Endothelial cell of hepatic sinusoid (primary cell): ENCODE data around the gene ACOT9.
"Not testable (repeated sequence)": the region's sequence is repeated elsewhere in the genome, so short reads cannot be mapped to it uniquely, and the experiment has no call there.

Source experiments
- in situ Hi-C: cut with HindIII; loops from 2 replicates; pipeline ENCODE4 v1.10.0; 2017; ENCODE audit warnings: low sequenced_read_pairs

ACOT9 gene

DNA sequence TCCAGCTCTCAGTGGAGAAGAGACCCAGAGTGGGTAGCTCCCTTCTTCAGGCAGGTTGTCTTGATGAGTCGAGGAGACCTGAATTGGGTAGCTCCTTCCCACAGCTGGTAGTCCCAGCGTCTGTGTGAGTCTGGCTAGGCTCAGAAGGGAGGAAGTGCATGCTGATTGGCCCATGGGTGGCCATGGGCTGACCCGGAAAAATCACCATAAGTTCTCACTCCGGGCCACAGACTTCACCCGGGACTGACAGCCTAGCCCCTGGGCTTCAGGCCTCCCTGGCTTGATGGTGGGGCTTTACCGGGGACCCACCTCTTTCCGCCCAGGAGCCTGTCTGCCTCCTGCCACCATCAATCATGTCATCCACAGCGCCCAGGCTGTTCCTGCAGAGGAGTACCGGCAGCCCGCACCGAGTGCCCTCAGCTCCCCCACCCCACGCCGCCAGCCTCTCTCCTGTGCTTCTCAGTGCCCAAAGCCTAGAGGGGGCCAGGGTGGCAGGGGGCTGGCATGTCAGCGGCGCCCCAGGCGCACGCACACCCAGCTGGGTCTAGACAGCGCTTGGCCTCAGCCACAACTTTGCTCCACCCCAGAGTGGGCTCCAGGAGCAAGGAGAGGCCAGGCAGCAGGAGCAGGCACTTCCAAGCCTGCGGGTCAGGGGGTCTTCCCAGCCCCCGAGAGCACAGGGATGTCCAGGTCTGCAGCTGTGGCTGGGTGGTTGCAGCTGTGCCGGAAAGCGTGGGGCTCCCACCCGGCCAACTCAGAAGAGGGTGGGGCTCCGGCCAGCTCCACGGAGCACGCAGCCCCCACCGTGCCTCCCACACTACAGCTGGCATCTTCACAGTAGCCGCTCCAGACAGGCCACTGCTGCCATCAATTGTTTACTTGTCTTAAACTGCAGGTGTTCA lies 23.8 kb upstream of the ACOT9 start:
- in situ Hi-C loops, result no loop called here

DNA sequence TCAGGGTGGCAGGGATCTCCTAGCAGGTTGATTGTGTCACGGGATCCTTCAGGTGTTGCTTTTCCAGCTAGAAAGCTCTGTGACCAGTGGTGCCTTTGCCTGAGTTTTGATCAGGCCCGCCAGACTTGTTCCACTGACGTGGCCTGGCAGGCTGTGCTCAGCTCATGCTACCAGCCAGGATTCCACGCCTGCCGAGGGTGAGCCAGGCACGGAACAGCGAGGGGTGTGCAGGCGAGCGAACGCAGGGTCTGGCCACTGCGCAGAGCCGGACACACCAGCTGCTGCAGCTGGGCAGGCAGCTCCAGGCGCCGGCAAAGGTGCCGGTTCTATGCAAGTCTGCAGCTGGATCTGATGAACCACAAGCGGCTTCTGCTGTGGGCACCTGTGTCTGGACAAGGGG lies 22.8 kb upstream of the ACOT9 start:
- in situ Hi-C loops, result no loop called here

DNA sequence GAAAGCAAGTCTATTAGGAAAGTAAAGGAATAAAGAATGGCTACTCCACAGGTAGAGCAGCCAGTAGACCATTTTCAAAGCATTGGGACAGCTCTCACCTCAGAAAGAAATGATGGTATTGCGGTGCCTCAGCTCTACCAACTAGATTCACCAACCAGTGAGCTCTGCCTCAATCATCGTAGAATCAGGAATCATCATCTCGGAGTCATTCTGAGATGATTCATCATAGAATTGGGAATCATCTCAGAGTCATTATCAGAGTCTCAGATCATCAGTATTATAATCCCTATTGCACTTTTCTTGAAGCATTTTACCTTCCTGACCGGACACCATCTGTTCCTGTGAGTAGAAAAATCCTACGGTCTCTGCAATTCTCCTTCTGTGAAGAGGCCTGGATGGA lies 22.4 kb upstream of the ACOT9 start:
- in situ Hi-C loops, result no loop called here

DNA sequence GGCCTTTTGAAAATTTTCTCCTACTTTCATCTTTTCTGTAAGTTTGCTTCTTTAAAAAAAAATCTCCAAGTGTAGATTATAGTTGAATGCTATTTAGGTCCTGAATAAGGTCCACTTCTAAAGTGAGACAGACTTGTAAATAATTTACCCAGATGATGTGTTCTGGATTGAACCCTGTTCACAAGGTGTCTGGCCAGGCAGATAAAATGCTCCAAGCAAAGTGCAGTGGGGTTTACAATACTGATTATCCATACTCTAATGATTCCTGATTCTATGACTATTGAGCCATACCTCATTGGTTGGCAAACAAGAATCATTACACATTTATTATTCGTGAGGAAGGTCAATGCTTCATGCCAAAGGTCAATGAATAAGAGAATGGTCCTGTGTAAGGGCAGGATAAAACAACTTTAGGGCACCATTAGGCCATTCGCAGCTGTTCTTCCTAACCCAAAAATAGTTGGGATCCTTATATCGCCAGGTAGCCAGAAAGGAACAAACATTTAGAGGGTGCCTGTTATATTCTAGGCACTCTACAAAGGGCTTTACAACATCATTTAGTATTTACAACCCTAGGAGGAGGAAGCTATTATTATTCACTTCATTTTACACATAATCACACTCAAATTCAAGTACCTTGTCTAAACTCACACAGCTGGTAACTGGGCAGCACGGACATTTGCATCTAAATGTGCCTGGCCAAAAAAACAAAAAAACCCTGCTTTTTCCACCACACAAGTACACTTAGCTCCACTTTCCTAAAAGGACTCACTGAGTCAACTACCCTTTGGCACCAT lies 21.3 kb upstream of the ACOT9 start:
- in situ Hi-C loops, result no loop called here

DNA sequence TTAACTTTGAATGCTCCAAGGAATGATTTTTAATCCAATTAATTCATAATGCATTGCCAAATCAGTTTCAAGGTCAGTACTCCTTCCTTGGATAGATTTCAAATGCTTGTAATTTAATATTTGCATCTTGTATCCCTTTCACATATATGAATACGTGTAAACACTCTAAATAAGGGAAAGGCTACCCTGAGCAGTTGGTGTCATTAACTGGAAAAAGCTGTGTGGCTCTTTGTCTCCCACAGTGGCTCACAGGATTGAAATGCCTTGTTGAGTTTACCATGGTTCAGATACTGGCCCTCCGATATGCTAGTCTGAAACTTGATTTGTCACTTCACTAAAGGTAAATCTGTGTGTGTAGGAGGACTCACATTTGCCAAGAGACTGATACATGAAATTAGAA lies 16.7 kb upstream of the ACOT9 start:
- in situ Hi-C loops, result no loop called here

DNA sequence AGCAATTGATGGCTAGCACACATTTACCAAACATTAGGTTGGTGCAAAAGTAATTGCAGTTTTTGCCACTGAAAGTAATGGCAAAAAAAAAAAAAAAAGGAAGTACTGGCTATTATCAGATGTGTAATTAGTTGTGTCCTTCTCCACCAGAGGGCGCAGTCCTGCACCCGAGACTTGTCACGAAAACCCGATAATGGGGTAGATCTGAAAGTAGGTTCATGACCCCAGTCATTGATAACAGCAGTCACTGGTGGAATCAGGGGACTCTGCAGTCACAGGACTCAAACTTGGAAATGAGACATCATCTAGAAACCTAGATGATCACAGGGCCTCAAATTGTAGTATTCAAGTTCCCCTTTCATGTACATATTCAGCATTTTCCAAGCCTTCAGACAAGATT lies 13.1 kb upstream of the ACOT9 start:
- in situ Hi-C loops, result no loop called here

DNA sequence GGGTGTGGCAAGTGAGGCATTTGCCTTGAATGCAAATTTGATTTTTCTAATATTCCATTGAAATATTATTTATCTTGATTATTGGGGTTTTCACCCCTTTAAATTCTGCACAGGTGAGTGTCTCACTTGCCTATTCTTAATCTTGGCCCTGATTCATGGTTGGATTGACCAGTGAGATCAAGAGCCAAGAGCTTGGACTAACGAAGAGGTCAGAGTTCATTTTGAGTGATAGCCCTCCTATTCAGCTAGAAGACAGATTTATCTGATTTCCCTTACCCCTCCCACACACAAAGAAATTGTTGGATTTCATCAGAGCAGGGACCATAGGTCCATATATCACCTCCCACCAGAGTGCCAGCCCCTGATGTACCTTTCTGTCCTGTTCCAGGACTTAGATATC lies 11.6 kb upstream of the ACOT9 start:
- in situ Hi-C loops, result no loop called here

DNA sequence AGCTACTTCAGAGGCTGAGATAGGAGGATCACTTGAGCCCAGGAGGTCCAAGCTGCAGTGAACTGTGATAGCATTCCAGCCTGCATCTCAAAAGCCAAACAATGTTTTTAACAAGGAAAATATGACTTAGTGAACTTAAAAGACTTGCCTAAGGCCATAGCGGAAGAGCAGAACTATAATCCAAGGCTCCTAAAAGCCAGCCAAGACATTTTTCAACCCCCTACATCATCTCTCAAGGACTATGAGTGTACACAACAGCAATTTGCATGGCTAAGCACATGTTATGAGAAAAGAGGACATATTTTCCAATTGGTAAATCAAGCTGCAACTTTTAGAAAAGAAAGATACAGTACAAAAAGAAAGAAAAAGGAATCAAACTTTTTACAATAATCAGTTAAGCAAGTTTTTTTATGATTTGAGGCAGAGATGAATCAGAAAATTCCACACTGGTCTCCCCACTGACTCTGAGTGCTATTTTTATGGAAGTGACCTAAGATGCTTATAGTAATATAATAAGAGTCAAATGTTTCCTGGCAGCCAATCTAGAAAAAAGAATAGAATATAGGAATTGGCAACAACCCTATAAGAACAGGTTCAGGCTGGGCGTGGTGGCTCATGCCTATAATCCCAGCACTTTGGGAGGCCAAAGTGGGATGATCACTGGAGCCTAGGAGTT lies 9.8 kb upstream of the ACOT9 start:
- in situ Hi-C loops, result no loop called here

DNA sequence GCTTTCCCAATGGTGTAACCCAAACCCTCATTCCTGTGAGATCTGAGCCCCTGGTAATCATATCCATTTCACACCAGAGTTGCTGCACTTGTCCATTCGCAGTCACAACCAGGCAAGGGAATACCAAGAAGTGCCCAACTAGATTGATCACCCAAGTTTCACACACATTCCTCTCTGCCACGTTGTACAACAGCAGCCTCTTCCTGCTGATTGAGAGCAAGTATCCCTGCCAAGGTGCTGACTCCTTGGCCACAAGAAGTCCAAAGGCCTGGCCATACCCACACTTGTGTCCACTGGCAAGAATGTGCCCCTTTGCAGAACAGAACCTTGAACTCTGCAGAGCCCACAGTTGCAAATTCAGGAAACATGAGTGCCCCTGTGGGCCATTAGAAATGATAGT lies 6.5 kb upstream of the ACOT9 start:
- in situ Hi-C loops, result no loop called here

DNA sequence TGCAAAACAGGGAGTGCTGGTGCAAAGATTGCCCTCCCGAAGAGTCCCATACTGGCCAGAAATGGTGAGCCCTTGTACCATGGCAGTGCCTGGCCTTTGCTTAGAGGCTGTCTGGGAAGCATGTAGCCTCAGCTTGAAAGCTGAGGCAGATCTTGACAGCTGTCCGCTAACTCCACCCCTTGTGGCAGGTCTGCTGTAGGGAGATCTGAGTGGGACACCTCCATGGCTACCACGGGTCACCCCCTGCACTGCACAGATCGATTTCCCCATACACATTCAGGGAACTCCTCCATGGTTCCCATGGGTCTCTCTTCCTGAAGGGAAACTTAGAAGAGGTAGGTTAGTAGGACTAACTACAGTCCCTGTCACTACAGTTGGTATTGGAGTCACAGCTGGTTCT lies 6.1 kb upstream of the ACOT9 start:
- in situ Hi-C loops, result no loop called here

DNA sequence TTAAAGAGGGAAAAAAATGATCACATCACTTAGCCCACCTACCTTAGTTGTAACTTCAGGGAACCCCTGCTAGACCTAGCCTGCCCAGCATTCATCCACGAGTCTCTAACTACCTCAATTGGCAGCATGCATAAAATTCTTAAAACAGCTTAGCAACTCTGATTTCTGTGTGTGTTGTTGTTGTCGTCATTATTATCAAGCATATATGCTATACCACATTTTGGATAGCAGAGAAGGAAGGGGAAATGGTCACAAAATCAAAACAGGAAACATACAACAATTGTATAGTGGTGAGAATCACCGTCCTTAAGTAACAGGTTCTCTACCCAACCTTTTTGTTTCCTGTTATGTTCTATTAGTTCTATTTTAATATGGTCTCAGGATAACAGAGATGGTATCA lies 2.7 kb upstream of the ACOT9 start:
- in situ Hi-C loops, result no loop called here

DNA sequence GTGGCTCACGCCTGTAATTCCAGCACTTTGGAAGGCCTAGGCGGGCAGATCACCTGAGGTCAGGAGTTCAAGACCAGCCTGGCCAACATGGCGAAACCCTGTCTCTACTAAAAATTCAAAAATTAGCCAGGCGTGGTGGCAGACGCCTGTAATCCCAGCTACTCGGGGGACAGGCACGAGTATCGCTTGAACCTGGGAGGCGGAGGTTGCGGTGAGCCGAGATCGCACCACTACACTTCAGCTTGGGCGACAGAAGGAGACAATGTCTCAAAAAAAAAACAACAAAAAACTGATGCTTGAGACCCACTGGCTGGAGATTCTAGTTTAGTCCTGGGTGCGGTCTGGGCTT lies 521 bp upstream of the ACOT9 start:
- in situ Hi-C loops, result not testable (repeated sequence)

DNA sequence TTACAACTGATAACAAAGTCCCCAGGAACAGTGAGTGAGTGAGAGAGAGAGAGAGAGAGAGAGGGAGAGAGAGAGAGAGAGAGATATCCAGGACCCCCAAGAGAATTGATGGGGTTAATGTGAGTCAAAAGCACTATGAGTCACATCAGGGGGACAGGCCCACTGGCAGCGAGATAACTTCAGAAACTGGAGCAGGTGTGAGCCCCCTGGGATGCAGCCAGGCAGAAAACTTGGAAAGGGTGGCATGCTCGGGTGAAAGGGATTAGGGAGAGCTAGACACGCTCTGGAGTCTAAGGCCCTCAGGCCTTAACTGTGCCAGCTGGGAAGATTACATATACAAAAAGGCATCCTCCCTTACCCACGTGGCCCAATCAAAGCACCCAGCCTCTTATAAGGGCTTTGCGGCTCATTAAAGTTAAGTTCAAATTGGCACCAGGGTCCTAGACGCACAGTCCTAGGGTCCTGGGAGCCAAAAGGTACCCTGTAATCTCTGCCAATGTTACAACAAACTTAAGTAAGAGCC lies 841 bp downstream of the ACOT9 start:
- in situ Hi-C loops, result no loop called here

DNA sequence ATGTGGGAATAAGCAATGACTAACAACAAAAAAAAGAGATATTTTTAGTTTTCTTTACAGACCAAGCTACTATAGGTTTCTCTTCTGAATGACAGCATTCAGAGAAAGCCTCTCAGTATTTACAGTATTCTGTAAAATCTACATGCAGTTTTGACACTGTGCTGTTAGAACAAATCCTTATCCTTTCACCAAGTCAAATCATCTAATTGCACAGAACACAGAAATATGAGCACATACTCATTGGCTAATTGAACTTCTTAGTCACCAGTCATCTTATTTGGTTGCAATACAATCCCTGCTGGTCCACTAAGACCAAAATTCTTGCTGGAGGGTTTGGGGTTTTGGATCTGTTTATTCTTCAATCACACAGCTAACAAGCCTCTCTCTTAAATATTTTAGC lies 5.7 kb downstream of the ACOT9 start:
- in situ Hi-C loops, result no loop called here

DNA sequence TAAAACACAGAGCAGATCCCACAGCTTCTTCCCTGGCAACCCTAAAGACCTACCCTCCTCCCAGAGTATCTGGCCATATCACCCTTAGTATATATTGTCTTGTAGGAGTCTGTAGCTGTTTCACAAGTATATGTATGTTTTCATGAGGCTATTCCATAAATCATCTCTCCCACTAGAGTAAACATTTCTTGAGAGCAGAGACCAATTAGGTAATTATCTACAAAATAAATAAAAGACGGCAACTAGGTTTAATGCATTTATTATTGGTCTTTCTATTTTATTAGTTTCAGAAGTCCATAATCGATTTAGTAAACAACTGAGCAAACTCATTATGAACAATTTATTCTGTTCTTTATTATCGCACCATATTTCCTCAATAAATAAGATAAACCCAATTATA lies 7.0 kb downstream of the ACOT9 start:
- in situ Hi-C loops, result no loop called here

DNA sequence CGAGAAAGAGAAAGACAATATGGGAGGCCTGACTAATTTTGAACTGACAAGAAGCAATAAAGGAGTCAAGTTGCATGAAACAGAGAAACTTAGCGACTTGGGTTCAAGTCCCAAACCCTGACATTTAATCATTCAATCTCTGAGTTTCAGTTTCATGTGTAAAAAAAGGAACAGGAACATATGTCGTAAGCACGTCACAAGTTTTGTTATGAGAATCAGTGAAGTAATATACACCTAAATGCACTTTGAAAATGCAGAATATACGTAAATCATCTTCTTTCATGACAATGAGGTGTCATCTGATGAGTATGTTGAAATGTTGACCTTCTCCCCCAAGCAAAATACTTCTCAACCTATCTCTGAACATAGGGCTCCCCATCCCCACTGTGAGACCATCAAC lies 10.4 kb downstream of the ACOT9 start:
- in situ Hi-C loops, result no loop called here

DNA sequence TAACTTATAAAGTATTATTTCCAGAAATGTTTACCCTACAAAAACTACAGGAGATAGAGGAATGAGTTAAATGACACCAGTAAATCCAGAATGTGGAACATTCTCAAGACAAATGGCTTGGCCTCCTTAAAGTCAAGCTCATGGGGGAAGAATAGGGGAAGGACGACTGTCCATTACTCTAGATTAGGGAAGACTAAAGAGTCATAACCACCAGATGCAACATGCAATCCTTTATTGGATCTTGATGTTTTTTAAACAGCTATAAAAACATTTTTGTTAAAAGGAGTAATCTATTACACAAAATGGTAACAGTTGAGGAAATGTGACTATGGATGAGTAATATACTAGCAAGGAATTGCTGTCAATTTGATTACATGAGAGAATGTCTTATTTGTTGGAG lies 11.1 kb downstream of the ACOT9 start:
- in situ Hi-C loops, result no loop called here

DNA sequence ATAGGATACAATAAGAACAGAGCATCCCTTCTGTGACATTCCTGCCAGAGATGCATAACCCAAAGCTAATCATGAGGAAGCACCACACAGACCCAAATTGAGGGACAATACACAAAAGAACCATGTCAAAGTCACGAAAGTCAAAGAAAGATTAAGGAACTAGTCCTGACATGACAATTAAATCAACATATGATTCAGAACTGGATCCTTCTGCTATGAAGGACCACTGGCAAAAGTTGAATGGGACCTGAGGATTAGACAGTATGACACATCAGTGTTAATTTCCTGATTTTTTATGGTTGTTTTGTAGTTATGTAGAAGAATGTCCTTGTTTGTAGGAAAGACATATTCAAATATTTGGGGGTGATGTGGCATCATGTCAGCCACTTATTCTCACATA lies 13.9 kb downstream of the ACOT9 start:
- in situ Hi-C loops, result no loop called here

DNA sequence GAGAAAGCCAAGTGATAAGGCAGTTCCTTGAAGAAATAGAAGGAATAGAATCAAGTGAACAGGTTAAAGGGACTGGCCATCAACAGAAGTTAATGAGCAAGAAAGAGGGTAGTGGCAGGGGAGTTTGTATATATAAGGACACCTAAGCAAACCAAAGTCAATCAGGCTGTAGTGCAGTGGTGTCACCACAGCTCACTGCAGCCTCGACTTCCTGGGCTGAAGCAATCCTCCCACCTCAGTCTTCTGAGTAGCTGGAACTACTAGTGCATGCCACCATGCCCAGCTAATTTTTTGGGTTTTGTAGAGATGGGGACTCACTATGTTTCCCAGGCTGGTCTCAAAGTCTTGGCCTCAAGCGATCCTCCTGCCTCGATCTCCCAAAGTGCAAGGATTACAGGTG lies 15.9 kb downstream of the ACOT9 start:
- in situ Hi-C loops, result no loop called here

DNA sequence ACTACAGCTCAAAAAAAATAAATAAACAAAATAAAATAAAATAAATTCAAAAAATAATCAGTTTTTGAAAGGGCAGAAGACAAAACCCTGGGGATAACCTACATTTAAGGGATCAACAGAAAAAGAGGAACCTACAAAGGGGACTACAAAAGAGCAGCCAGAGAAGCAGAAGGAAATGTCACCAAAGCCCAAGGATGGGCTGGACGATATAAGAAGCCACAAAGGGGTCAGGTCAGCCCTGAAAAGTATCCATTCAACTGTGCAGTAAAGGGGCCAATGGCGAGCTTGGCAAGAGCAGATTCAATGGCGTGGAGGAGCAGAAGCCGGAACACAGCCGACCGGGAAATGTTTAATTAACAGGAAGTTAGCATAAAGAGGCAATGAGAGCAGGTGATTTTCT lies 16.9 kb downstream of the ACOT9 start:
- in situ Hi-C loops, result no loop called here

DNA sequence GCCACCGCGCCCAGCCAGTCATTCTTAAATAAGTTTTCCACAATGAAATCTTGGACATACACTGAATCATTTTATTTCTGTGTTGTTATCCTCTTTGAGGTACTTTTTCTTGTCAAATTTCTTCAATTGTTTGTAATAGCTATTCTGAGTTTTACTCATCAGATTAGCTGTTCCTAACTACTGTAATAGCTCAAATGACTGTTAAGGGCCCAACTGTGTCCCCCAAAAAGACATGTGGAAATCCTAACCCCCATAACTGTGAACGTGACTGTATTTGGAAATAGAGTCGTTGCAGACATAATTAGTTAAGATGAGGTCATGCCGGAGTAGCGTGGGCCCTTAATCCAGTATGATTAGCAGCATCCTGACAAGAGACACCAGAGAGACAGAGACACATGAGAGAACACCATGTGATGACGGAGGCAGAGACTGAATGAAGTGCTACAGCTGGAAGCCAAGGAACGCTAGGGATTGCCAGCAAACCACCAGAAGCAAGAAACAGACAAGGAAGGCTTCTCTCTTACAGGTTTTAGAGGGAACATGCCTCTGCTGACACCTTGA lies 22.9 kb downstream of the ACOT9 start:
- in situ Hi-C loops, result no loop called here
